HL-60/S4 treated with phorbol 12-myristate 13-acetate at 8.2 ng/mL for 4 days and 3 days (cell line): ENCODE results near the gene PTH1R.

Source experiments
- in situ Hi-C: fragments of 300-500 bp; cut with MboI; formaldehyde crosslinking; loops from 2 replicates; pipeline ENCODE4 v1.15.0; 2022; ENCODE audit warnings: low sequenced_read_pairs

The PTH1R gene

DNA sequence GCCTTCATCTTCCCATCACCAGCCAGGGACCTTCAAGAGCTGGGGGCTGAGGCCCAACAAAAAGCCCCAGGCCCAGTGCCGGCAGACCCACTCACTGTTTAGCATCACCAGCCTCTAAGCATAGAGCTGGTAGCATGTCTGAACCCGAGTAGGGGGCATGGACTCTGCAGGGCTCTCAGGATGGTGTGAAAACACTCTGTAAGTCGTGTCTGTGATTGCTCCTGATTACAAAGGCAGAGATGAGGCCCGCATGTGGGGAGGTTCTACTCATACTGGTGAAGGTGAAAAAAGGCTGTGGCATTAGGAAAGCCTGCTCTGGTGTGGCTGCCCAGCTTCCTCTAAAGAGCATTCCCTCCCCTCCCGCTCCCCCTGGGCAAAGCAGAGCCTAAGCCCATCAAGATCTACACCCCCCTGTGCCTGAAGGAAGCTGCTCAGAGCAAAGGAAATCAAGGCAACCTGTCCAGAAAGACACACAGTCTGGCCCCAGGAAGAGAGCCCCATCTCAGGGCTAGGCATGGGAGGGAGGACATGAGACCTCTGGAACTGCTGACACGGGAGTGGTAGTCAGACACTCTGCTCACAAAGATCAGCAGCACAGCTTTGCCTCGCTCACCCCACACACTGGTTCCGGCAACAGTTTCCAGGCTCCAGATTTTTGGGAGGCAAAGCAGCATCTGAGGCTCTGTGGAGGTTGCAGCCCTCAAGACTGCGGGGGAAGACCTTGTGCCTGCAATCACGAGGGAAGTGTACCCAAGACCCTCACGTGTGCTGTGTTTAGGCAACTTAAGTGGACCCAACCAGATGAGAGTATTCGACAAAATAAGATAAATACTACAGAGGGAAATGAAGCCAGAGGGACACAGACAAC lies 62.3 kb downstream of the PTH1R start:
- in situ Hi-C loops = no loop called here

DNA sequence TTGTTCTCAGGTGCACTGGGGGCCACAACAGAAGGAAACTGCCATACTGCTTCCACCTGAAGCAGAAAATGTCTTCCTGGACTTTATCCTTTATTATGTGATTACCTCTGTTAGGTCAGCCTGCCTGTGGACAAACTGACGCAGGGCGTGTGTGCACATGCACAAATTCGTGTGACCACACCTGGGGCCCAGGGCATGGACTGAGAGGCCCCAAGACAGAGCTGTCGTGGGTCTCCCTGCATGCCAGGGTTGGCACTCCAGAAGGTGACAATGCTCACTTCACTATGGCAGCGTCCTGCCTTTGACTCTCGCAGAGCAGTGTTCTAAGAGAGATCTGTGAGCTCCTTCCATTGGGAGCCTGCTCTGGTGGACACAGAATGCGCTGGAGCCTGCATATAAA lies 64.6 kb downstream of the PTH1R start:
- in situ Hi-C loops = no loop called here

DNA sequence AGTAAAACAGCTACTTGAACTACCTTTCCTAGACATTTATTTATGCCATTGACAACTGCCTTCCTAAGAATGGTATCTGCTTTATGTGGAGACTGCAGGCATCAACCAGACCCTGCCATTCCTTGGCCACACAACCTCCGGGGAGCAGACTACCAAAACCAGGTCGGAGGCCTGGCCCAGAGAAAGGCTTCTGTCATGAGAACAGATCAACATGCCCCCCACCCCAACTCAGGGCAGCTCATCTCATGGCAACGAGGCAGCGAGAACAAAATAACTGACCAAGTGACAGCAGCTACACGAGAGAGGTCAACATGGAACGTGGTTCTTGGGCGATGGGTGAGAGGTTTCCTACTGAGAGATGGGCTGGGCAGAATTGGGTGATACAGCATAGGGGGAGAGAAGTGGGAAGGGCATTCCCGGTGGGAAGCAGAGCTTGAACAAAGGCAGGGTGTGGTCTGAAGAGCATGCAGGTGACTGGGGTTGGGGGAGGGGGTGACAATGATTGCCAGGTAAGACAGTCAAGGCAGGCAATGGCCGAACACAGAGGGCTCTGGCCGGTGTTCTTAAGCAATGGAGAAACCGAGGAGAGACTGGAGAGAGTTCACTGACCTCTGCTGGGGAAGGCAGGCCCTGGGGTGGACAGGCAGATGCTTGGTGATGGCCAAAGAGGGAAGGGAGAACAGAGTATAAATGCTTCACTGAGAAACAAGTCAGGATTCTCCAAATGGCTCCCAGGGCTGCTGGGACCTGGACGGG lies 65.1 kb downstream of the PTH1R start:
- in situ Hi-C loops = no loop called here

DNA sequence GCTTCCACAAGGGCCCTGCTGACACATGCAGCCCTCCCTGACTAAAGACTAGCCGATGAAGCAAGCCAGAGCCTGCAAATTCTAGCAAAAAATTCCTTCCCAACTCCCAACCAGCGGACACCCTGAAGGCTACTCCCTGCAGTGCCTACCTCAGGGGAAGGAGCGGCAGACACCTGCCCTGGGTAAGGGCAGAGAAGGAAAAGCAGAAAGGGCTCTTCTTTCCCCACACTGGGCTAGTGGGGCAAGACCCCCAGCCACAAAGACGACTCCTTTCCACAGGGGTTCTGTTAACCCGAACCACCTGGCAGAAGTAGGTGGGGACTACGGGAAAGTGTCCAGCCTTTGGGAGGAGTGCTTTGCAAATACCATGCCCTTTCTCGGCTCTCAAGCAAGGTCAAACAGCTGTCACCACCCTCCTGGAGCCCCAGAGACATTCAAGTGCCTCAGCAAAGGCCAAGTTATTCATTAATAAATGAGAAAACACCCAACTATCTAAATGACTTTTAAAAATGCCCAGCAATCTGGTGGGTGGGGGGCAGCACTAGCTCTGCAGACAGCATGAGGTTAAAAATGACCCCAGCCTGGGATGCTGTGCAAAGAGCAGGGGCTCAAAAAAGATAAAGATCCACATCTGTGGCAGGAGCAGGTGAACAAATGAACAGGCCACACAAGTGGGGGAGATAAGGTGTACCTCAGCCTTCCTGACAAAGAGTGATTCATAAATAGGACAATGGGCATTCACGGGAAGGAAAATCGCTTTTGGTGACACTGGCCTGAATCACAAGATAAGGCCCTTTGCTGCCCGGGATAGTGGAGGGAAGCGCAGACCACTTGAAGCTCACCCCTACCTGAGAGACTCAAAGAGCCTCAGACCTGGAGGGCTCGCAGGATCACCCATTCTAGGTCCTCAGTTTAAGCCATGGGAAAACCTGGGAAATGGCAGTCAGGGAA lies 66.0 kb downstream of the PTH1R start:
- in situ Hi-C loops = no loop called here

DNA sequence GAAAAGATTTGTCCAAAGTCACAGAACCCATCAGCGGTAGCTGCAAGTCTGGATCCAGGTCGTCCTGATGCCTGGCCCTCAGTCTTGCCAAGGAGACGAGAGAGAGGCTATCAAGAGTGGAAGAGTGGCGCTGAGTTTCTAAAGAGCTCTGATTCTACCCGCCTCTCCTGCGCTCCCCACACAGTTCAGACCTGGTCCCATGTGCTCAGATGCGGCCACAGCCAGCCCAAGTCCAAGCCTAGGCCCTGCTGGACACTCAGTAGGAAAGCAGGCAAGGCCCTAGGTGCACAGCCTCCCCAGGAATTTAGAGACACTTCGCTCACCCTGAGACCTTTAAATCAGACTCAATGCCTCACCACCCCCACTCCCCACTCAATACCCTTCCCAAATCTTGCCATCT lies 66.7 kb downstream of the PTH1R start:
- in situ Hi-C loops = no loop called here

DNA sequence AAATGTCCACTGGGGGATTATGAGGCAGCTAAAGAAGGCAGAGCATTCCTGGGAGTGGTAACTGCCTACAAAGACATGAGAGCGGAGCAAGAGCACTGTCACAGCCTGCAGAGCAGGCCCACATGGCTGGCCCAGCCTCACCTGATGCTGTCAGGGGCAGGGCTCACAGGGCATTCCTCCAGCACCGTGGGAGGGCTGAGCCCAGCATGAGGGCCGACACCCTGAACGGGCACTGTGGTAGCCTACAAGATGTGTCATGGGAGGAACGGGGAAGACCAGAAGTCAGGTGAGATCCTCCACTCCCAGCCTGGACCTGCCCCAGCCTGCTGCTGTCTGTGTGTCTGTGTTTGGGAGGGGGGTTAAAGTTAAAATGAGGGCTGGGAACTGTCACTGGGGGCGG lies 68.9 kb downstream of the PTH1R start:
- in situ Hi-C loops = no loop called here

DNA sequence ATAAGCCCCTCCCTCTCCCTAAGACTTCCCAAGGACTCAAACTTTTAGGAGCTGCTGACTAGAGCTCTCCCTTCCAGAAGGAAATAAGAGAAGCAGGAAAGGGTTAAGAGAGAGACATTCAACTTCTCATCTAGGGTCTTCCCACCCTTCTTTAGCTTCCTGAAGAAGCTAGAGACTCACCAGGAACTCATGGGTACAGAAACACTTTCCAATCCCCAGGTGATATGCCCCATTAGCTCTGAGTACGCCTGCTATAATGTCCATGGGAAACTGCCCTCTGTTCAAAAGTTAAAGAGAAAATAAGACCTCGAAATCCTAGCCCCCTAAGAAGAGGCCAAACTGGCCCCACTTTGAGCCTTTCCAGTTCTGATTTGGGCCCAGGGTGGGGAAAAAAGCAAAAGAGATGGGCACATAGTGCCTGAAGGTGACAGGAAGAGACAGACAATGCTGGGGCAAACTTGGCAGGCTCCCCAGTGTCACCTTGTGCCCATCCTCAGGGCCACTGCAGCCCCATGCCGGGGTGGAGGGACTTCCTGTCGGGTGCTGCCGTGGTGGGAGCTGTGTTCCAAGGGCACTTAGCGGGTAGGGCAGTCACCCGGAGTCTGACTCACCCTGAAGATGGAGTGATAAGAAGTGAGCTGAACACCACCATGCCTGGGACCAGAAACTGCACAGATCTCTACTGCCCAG lies 69.5 kb downstream of the PTH1R start:
- in situ Hi-C loops = no loop called here

DNA sequence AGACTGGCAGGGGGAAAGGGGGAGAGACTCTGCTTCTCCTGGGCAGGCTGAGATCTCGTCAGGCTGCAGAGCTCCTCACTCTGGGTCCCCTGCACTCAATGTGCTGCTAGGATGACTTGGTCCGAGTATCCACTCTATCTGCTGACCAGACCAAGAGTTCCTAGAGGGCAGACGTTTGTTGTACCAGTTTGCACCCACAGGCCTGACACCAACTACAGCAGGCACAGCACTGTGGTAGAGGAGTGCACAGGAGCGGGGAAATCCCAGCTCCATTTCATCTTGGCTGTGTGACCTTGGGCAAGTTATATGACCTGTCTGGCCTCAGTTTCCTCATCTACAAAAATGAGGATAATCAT lies 70.0 kb downstream of the PTH1R start:
- in situ Hi-C loops = no loop called here

DNA sequence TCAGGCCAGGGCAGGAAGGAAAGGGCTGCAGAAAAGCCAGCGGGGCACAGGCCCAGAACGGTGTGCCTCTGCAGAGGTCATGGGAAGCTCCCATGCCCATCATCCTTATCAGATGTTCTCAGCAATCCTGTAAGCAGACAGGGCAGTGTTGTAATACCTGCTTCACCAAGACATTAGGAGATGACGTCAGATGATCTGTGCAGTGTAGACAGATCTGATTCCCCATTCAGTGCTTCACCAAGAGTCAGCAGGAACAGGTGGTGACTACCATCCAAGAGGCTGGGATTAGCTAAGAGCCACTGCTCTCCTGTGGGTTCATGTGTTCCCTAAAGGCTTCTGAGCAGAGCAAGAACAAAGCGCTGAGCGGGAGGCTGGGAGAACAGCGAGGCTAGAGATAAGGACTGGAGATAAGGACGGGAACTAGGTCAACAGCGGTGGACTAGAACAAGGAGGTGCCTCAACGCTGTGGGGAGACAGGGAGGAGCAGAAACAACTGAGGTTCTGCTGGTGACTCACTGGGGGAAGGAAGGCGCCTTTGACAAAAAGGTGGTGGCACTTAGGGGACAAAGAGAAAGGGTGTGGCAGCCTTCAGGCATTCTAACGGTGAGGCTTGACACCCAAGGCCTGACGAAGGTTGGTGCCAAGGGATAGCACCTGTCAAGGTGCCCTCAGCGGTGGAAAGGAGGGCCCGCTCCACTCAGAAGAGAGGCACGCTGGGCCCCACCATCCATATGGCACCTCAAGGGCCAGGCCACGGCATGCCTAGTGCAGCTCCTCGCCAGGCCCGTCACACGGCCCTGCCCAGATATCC lies 70.7 kb downstream of the PTH1R start:
- in situ Hi-C loops = no loop called here

DNA sequence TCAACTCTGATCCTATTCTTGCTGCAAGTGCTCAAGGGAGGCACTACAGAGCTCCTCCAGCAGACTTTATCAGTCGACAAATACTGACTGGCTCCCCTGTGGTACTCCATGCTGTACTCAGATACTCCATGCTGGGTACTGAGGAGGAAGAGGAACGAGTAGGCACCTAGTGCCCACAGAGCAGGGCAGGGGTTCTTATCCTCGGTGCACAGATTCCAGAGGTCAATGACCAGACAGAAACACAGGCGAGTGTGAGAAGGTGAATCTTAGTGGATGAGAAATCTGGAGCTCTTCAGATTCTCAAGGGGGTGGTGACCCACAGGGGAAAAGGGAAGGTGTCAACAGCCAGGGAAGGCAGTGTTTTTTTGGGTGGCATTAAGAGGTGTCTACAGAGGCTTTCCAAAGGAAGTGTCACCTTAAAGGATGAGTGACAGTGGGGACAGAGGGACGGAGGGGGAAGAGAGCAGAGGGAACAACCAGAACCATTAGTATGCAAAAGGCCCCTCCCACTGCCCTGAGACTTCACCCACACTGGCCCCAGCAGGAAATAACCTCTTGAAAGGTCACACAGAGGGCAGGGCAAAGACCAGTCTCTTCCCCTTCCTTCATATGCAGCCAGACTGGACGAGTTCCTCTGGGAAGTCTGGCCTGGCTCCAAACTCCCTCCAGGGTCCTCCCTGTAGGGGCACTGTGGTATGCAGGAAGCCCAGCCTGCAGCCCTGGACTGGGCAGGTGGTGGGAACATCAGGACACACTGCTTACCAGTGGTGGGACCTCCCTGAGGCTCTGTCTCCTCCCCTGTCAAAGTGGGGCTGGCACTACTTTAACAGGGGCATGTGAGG lies 71.5 kb downstream of the PTH1R start:
- in situ Hi-C loops = no loop called here

DNA sequence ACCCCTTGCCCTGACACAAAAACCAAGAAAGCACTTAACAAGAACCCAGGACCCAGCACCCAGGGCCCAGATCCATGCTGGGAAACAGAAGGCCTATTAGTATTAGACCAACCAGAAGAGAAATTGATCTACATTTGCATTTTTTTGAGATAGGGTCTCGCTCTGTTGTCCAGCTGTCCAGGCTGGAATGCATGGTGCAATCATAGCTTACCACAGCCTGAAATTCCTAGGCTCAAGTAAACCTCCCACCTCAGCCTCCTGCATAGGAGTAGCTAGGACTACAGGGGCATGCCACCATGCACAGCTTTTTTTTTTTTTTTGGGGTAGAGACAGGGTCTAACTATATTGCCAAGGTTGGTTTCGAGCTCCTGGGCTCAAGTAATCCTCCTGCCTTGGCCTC lies 72.7 kb downstream of the PTH1R start:
- in situ Hi-C loops = no loop called here

DNA sequence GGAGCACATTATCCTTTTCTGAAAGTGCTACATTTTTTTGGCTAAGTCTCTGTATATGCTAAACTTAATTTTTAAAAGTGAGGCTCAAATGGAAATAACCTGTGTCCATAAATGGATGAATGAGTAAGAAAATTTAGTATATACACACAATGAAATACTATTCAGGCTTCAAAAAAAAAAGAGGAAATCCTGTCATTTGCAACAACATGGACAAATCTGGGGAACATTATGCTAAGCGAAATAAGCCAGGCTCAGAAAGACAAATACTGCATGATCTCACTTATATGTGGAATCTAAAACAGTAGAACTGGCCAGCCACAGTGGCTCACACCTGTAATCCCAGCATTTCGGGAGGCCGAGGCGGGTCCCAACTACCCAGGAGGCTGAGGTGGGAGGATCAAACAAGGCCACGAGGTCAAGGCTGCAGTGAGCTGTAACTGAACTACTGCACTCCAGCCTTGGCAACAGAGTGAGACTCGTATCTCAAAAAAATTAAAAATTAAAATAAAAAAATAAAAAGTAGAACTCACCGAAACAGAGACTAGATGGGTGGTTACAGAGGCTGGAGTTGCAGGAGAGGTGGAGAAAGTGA lies 73.2 kb downstream of the PTH1R start:
- in situ Hi-C loops = no loop called here

DNA sequence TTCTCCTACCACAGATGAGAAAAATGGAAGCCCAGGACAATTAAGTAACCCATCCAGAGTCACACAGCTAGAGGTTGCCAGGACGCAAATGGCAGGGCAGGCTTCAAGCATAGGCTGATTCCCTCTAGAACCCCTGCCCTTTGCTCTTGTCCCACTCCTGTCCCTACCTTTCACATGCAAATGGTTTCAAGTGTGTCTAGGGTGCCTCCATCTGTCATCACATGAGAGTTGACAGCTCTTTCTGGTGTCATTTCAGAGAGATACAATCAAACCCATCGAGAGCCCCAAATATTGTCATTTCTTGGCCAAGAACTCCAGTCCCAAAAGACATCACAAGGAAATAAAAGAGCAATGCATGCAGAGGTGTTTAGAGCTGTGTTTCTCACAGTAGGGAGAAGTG lies 75.3 kb downstream of the PTH1R start:
- in situ Hi-C loops = no loop called here
